GM06990 (cell line): ENCODE measurements around the gene TNRC6B.

Experiments
- DNase-seq: peaks from one replicate; pipeline ENCODE4 v3.0.0-alpha.2; 2011; ENCODE audit not compliant: insufficient read length; ENCODE audit errors: extremely low read depth
- H3K27me3 ChIP-seq: replicated peaks from 2 replicates; pipeline ENCODE4 v1.6.0; 2011; ENCODE audit warnings: low read length; ENCODE audit not compliant: control insufficient read depth, insufficient read depth
- H3K36me3 ChIP-seq: 2 replicates; pipeline ENCODE4 v1.5.1; 2011; ENCODE audit warnings: low read length; ENCODE audit not compliant: control insufficient read depth, insufficient read depth
- H3K4me3 ChIP-seq: replicated peaks from 2 replicates; pipeline ENCODE4 v1.5.1; 2011; ENCODE audit warnings: low read depth, mild to moderate bottlenecking, control low read depth, low read length
- CTCF ChIP-seq: IDR thresholded peaks from 2 replicates; pipeline ENCODE4 v1.5.1; 2011; ENCODE audit warnings: low read length, control low read depth, mild to moderate bottlenecking, inconsistent platforms; ENCODE audit not compliant: insufficient read depth, poor library complexity, severe bottlenecking

The TNRC6B gene

GRCh38 chr22:40226620-40227019 lies 48.9 kb downstream of the TNRC6B start:
- no peaks in the 10 kb centered on the region for H3K36me3 ChIP-seq
- no peak for DNase-seq
- no peaks in the 10 kb centered on the region for H3K27me3 ChIP-seq
- H3K4me3 ChIP-seq: no peak overlapping the region
- TF ChIP-seq CTCF: no peak

DNA sequence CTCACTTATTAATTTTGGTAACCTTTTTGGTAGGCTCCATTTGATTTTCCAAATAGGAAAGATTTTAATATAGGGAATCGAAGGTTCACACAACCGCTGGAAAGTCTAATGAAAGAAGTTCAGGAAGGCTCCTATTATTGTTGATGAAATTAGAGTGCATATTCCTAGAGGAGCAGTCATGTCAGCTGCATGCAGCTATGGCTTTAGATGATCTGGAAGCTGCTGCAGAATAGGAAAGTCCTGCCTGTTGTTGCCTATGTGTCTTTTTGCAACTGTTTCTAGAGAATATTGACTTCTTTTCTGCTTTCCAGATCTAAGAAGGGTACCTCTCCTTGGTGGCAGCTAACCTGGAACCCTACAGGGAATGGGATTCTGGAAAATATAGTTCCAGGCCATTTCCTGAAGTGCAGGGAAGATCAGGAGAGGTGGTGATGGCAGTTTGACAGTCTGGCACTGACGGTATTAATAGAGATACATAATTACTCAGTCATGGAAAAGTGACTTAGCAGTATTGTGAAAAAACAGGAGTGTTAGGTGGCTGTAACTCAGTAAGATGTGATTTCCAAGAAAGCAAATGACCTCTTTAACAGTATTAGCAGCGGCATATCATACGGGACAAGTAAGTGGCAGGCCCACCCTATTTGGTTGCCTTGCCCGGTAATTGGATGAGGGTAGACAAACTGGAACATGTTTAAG lies 54.0 kb downstream of the TNRC6B start:
- Histone ChIP-seq H3K4me3 (no peak overlapping the region), H3K27me3 (no peaks in the 10 kb centered on the region), H3K36me3 (peaks cover 5% of the 10 kb centered on the region)
- TF ChIP-seq CTCF: no peak
- DNase-seq: no peak

DNA sequence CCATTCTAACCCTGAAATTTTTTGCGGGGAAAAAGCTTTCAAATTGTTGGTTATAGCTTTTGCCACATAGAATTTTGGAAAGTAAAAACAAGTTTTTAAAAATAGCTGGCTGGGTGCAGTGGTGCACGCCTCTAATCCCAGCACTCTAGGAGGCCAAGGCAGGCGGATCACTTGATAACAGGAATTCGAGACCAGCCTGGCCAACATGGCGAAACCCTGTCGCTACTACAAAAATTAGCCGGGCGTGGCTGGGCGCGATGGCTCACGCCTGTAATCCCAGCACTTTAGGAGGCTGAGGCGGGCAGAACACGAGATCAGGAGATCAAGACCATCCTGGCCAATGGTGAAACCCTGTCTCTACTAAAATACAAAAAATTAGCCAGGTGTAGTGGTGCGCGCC lies 54.9 kb downstream of the TNRC6B start:
- Histone ChIP-seq H3K27me3 (no peaks in the 10 kb centered on the region), H3K36me3 (peaks cover 5% of the 10 kb centered on the region), H3K4me3 (no peak overlapping the region)
- DNase-seq: no peak
- no peak for TF ChIP-seq CTCF

DNA sequence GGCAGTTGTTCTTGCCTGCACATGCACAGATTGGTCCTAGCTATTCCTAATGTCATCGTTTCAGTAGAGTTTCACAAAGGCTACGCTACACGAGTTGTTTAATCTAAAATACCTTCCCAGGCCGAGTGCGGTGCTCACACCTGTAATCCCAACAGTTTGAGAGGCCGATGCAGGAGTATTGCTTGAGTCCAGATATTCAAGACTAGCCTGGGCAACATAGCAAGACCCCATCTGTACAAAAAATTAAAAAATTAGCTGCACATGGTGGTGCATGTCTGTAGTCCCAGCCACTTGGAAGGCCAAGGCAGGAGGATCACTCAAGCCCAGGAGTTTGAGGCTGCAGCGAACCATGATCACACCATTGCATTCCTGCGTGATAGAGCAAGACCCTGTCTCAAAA lies 56.2 kb downstream of the TNRC6B start:
- DNase-seq: no peak
- no peak for TF ChIP-seq CTCF
- H3K36me3 ChIP-seq: peaks cover 5% of the 10 kb centered on the region
- no peak overlapping the region for H3K4me3 ChIP-seq
- no peaks in the 10 kb centered on the region for H3K27me3 ChIP-seq

DNA sequence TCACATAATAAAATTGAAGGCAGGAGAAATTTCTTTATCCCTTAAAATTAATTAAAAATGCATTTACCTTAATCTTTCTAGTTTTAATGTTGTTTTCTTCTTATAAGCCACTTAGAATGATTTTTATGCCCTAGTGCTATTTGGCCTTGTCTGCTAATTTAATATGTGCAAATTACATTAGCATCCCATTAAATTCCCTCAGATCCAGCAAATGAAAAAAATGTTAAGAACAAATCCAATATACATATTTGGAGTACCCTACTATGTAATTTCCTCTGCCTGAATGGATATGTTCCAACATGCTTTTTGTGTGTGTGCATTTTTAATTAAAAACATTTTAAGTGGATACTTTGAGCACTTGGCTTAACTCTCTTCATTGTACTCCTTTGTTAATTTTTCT lies 56.9 kb downstream of the TNRC6B start:
- Histone ChIP-seq H3K4me3 (no peak overlapping the region), H3K27me3 (no peaks in the 10 kb centered on the region), H3K36me3 (peaks cover 5% of the 10 kb centered on the region)
- DNase-seq: no peak
- TF ChIP-seq CTCF: no peak

DNA sequence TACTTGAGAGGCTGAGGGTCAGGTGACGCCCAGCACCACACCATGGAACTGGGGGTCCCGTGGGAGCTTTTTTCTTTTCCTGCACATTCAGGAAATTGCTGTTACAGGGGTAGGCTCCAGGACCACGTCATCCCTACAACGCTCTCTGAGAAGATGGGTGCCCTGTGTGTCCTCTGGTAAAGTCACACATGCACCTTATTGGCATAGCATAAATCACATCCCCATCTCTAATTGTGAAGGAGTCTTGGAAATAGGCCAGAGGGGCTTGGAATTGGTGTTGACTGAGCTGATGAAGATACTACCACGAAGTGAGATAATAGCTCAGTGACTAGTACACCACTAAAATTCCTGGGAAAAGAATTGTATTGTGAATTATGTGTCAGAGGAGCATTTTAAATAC lies 57.6 kb downstream of the TNRC6B start:
- DNase-seq: no peak
- Histone ChIP-seq H3K36me3 (peaks cover 5% of the 10 kb centered on the region), H3K27me3 (no peaks in the 10 kb centered on the region), H3K4me3 (no peak overlapping the region)
- TF ChIP-seq CTCF: no peak
